Measurements from ENCODE around the gene CERS5. TPM values are rescaled to one million over a fixed set of nuclear protein-coding genes. Genes with fewer than 3 reads are reported as not detected.

CERS5 gene
- total RNA-seq, 1 donor from 2014 or later = 37.7 TPM

- H3K4me1 ChIP-seq = peaks cover 40% of the 10 kb centered on the region
- intact Hi-C loops (cut with DNase I) = no loop called here
- H3K27ac ChIP-seq = no peak overlapping the region
- H3K9me3 ChIP-seq = no peaks in the 10 kb centered on the region
- no peaks in the 10 kb centered on the region for H3K27me3 ChIP-seq (ENCODE audit: low read depth)
- no peak for TF ChIP-seq CTCF (IDR thresholded peaks at IDR 0.05)
- ATAC-seq (no peak), DNase-seq (no peak)
- H3K36me3 ChIP-seq = no peaks in the 10 kb centered on the region
- no peak overlapping the region for H3K4me3 ChIP-seq
Observed at GRCh38 chr12:50107416-50108268, 59.5 kb downstream of the CERS5 start.

- ATAC-seq (no peak), DNase-seq (no peak)
- intact Hi-C loops (cut with DNase I) = no loop called here
- Histone ChIP-seq H3K4me1 (peaks cover 40% of the 10 kb centered on the region), H3K36me3 (no peaks in the 10 kb centered on the region), H3K27me3 (ENCODE audit: low read depth) (no peaks in the 10 kb centered on the region), H3K4me3 (no peak overlapping the region), H3K9me3 (no peaks in the 10 kb centered on the region), H3K27ac (no peak overlapping the region)
- TF ChIP-seq CTCF (IDR thresholded peaks at IDR 0.05) = no peak
Observed at GRCh38 chr12:50106907-50107306, 60.3 kb downstream of the CERS5 start.

GRCh38 chr12:50105913-50106450 is 61.2 kb downstream of the CERS5 start:
- Histone ChIP-seq H3K4me3 (no peak overlapping the region), H3K27ac (no peak overlapping the region), H3K27me3 (ENCODE audit: low read depth) (no peaks in the 10 kb centered on the region), H3K36me3 (no peaks in the 10 kb centered on the region), H3K4me1 (peaks cover 35% of the 10 kb centered on the region), H3K9me3 (no peaks in the 10 kb centered on the region)
- intact Hi-C loops (cut with DNase I) = no loop called here
- ATAC-seq (no peak), DNase-seq (no peak)
- no peak for TF ChIP-seq CTCF (IDR thresholded peaks at IDR 0.05)

GRCh38 chr12:50104417-50105366 is 62.5 kb downstream of the CERS5 start:
- TF ChIP-seq CTCF (IDR thresholded peaks at IDR 0.05) = no peak

GRCh38 chr12:50103767-50104321 is 63.3 kb downstream of the CERS5 start, which contains the start of gene GPD1:
Gene GPD1, plus strand, starts transcription at chr12:50104008. Its CDS starts 43 bp downstream, at chr12:50104051.
- Histone ChIP-seq H3K27ac (peak within 1 kb of the TSS; percentile 13), H3K36me3 (peaks cover 19% of the 10 kb centered on the region), H3K4me1 (peaks cover 21% of the 10 kb centered on the region), H3K9me3 (no peaks in the 10 kb centered on the region), H3K4me3 (peak within 1 kb of the TSS; percentile 29), H3K27me3 (ENCODE audit: low read depth) (no peaks in the 10 kb centered on the region)
- TF ChIP-seq CTCF (IDR thresholded peaks at IDR 0.05) = no peak
- DNase-seq (peak; percentile 84), ATAC-seq (peak; percentile 89 to 93)
- intact Hi-C loops (cut with DNase I) = no loop called here

More at GRCh38 chr12:50104417-50105366, 62.5 kb downstream of the CERS5 start:
- H3K4me3 ChIP-seq = peak overlapping the region; percentile 29
- ATAC-seq (peak in 1 of 2 donors; percentile 9), DNase-seq (no peak)
- H3K9me3 ChIP-seq = no peaks in the 10 kb centered on the region
- intact Hi-C loops (cut with DNase I) = no loop called here
- H3K4me1 ChIP-seq = peaks cover 23% of the 10 kb centered on the region
- peaks cover 11% of the 10 kb centered on the region for H3K36me3 ChIP-seq
- H3K27ac ChIP-seq = peak overlapping the region; percentile 6
- no peaks in the 10 kb centered on the region for H3K27me3 ChIP-seq (ENCODE audit: low read depth)
